Activated CD4-positive, alpha-beta T cell treated with anti-CD3 and anti-CD28 coated beads, Interleukin-2, Interleukin-6, amounts not matched to agents 100 ng/mL and 50 ng/mL, durations not matched to agents 16 hours and 8 hours (primary cell): Measurements from ENCODE around the gene AOX1.
"Not testable (repeated sequence)": the region's sequence is repeated elsewhere in the genome, so short reads cannot be mapped to it uniquely, and the experiment has no call there.

Experiments used
- DNase-seq: peaks from one replicate; pipeline ENCODE4 v3.0.0-alpha.2; 2020

AOX1 gene

DNA sequence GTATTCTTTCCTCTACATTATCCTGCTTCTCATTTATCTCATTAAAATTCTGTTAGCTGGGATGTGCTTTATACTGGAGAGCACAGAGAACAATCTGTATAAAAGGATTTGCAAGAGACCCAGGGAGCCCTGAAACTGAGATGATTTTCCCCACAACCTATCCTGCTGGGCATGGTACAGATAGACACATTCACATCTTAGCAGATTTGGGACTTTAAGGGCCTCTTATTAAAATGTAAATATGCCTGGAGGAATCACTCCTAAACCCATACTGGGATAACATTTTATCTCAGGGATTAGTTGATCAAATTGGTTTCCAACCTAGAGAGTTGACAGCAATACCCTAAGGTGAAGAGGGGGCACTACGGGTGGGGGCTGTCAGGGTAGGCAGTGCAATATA is 45.5 kb downstream of the AOX1 start:
- no peak for DNase-seq

- no peak for DNase-seq
Observed at GRCh38 chr2:200634231-200634964, 48.6 kb downstream of the AOX1 start.

DNA sequence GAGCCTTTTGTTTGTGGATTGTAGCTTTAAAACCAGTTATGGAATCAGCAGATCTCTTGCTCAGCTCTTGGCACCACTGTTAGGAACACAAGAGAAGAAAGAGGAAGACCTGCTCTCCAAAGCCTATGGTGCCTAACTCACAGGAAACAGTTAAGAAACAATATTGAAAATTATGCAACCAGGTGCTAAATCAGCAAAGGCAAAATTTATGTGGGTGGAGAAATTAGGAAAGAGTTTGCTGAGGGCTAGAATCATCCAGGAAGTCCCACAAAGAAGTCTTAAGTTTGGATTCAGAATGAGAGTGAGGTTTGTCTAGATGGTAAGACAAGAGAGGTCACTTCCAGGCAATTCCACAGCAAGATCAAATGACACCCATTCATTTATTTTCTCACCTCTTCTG is 49.4 kb downstream of the AOX1 start:
- DNase-seq = no peak

- no peak for DNase-seq
Observed at GRCh38 chr2:200637901-200638300, 52.1 kb downstream of the AOX1 start.

GRCh38 chr2:200640176-200640575 is 54.4 kb downstream of the AOX1 start:
- DNase-seq = no peak

- no peak for DNase-seq
Observed at GRCh38 chr2:200640901-200641300, 55.1 kb downstream of the AOX1 start.

- not testable (repeated sequence) for DNase-seq
Observed at GRCh38 chr2:200648518-200649281, 62.9 kb downstream of the AOX1 start.

DNA sequence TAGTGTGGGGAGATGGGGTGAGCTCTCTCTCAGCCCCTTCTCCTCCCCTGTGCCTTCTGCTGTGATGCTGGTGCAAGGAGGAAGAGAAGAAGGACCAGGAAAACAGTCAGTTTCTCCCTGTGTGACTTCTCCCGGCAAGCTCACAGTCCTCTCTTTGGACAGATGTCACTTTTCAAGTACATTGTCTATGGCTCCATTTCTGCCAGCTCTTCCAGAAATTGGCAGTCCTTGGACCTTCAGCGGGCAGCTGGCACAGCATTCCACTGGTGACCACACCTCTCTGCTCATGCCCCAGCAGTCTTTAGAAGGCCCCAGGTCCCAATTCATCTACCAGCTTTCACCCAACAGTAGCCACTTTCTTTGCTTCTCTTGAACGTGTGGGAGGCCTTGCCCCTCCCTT is 63.9 kb downstream of the AOX1 start:
- no peak for DNase-seq

DNA sequence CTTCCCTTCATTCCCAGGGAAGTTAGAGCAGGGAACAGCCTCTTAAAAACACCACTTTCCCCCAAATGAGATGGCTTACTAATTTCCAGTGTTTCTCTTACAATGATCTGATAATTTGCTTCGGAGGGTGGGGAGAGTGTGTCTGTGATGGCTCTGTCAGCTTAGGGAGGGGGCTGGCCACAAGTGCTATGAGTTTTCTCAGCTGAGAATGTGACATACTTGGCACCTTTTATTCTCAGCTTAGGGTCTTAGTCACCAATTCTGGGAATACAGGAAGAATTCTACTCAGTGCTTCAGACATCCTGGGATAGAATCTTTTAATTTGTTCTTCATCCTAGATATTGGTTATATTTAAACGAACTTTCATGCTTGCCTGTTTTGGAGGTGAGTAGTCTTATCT is 64.4 kb downstream of the AOX1 start:
- DNase-seq = no peak

- no peak for DNase-seq
Observed at GRCh38 chr2:200652158-200652557, 66.3 kb downstream of the AOX1 start.

- no peak for DNase-seq
Observed at GRCh38 chr2:200653021-200653420, 67.2 kb downstream of the AOX1 start.

- DNase-seq = no peak
Observed at GRCh38 chr2:200654823-200655222, 69.0 kb downstream of the AOX1 start.

GRCh38 chr2:200655918-200656580 is 70.2 kb downstream of the AOX1 start:
- no peak for DNase-seq

- no peak for DNase-seq
Observed at GRCh38 chr2:200658278-200658864, 72.6 kb downstream of the AOX1 start.

DNA sequence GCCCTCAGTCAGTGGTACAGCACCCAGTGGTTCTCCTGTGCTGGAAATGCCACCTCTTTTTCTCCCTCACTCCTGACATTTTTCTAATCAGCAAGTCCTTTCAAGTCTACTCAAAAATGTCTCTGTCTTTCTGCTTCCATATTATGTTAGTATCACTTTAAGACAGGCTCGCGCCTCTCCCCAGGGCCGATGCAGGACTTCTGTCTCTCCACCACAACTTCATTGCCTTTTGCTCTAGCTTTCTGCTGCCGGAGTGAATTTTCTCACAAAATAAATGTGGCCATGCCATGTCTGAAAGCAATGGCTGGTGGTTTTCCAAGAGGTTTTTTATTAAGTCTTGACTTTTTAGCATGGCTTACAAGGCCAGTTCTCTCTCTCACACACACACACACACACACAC is 73.6 kb downstream of the AOX1 start:
- DNase-seq = no peak

GRCh38 chr2:200661477-200661876 is 75.7 kb downstream of the AOX1 start:
- no peak for DNase-seq

- DNase-seq = no peak
Observed at GRCh38 chr2:200662727-200663126, 76.9 kb downstream of the AOX1 start.

DNA sequence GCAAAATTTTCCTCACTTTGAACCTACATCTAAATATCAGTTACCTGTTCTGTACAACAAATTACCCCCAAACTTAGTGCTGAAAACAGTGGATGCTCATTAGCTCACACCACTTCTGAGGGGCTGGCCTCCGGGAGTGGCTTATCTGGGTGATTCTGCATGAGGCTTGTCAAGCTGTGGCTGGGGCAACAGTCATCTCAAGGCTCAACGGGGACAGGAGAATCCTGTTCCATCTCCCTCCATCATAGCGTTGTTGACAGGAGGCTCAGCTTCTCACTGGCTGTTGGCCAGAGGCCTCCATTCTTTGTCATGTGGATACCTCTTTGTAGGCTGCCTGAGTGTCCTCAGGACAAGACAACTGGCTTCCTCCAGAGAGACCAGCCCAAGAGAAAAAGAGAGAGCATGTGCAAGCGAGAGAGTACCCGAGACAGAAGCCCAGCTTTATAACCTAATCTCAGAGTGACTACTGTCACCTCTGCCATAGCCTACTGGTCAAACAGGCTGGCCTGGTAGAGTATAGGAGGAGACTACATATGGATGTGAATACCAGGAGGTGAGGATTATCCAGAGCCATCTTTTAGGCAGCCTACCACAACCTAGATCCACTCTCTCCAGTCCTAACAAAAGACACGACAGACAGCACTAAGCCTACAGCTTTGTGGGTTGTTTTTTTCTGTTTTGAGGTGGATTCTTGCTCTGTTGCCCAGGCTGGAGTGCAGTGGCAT is 79.1 kb downstream of the AOX1 start:
- DNase-seq = no peak

GRCh38 chr2:200665626-200666453 is 80.0 kb downstream of the AOX1 start:
- DNase-seq = no peak

DNA sequence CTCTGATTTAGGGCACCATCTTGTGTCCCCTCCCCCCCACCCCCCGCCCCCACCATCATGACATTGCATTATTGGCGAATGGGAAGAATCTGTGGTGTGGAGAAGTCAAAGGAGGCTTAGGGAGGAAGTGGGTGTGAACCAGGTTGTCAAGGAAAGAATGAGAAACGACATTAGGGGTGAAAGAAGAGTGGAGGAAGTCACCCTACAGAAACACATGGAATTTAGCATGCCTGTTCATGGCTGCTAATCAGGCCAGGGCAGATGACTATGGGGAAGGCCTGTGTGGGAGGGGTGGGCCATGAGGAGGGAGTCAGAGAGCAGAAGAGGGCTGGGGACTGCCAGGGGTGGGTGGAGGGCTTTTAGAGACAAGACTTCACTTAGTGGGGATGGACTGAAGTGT is 81.6 kb downstream of the AOX1 start:
- no peak for DNase-seq

DNA sequence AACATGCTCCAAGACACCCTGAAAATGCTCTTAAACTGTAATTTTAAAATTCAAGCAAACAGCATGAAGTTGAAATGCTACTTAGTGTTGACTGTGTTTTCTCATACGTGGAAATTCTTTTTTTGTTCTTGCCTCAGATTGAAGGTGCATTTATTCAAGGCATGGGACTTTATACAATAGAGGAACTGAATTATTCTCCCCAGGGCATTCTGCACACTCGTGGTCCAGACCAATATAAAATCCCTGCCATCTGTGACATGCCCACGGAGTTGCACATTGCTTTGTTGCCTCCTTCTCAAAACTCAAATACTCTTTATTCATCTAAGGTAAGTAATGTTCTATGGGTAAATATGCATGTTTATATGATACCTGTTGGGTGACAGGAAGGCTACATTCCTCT is 82.7 kb downstream of the AOX1 start:
- no peak for DNase-seq

DNA sequence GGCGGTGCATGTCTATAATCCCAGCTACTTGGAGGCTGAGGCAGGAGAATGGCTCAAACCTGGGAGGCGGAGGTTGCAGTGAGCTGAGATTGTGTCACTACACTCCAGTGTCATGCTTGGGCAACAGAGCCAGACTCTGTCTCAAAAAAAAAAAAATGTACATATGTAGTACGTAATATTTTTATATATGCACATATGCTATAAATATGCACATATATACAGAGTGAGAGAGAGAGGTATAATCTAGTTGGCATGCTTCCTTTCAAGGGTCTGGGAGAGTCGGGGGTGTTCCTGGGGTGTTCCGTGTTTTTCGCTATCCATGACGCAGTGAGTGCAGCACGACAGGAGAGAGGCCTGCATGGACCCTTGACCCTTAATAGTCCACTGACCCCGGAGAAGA is 83.5 kb downstream of the AOX1 start:
- DNase-seq = no peak
